K562 (cell line): ENCODE results near the gene DCAF6. TPM values are rescaled to one million over a fixed set of nuclear protein-coding genes. Genes with fewer than 3 reads are reported as not detected.

Experiments used
- ATAC-seq: fragments of 200-7000 bp; cut with Tn5 transposase; 3 replicates; pipeline ENCODE4 v1.9.1; 2020; ENCODE audit warnings: moderate library complexity
- BruUV-seq: library from RNA; stranded (reverse); fragments of 400-500 nt; replicated peaks from 2 replicates; lab custom pipeline; 2021; lab: Mats Ljungman, UMichigan
- CTCF ChIA-PET: fragments of 300-600 bp; formaldehyde crosslinking; extraction: SDS; loops from one replicate; lab custom pipeline; 2021; ENCODE audit warnings: low intra/inter-chr PET ratio; lab: Yijun Ruan, JAX
- POLR2A ChIA-PET: fragments of 300-600, 350-650 bp; sonication (Branson Sonifier 250); formaldehyde crosslinking; extraction: SDS; loops from one replicate; lab custom pipeline; 2021; ENCODE audit warnings: antibody characterized with exemption, inconsistent platforms; lab: Yijun Ruan, JAX
- DNase-seq, 4 experiments: peaks; one replicate each; pipeline versions ENCODE4 v3.0.0 to v3.0.0-alpha.2; 2011 to 2018; ENCODE audit warnings: low spot score in 3 of 4, mixed read lengths in 3 of 4; ENCODE audit errors: extremely low read depth in 1 of 4
- FAIRE-seq: peaks from 2 replicates; lab custom pipeline; 2011; peaks lifted over from hg19 to GRCh38; lab: Jason Lieb, UNC
- H2AFZ ChIP-seq: 2 replicates; pipeline ENCODE4 v1.6.0; 2011; ENCODE audit warnings: low read depth, low read length, control low read depth, inconsistent platforms
- H3K27ac ChIP-seq: fragments of 200-600 bp; 3 replicates; pipeline ENCODE4 v1.8.0; 2011; ENCODE audit warnings: low read depth, mild to moderate bottlenecking, control low read depth, inconsistent platforms, low read length, moderate library complexity, mixed read lengths; ENCODE audit errors: extremely low read depth
- H3K27me3 ChIP-seq, 2 experiments: fragments of 300-600 bp in 1 of 2; 2 replicates in 1 of 2; 3 replicates in 1 of 2; pipeline versions ENCODE4 v1.6.0 to v1.8.0; 2011; ENCODE audit warnings: inconsistent platforms in 2 of 2, low read length in 2 of 2, mild to moderate bottlenecking in 1 of 2, mixed read lengths in 1 of 2, moderate library complexity in 1 of 2; ENCODE audit not compliant: control insufficient read depth in 2 of 2, insufficient read depth in 2 of 2
- H3K36me3 ChIP-seq: fragments of 300-600 bp; 3 replicates; pipeline ENCODE4 v1.8.0; 2011; ENCODE audit warnings: mild to moderate bottlenecking, low read length, inconsistent platforms; ENCODE audit not compliant: control insufficient read depth, insufficient read depth
- H3K4me1 ChIP-seq, 2 experiments: fragments of 200-600 bp in 1 of 2; replicated peaks in 1 of 2; 2 replicates in 1 of 2; 3 replicates in 1 of 2; pipeline versions ENCODE4 v1.5.1 to v1.8.0; 2011; ENCODE audit warnings: inconsistent platforms in 2 of 2, low read length in 2 of 2, mild to moderate bottlenecking in 1 of 2, mixed read lengths in 1 of 2, moderate library complexity in 1 of 2; ENCODE audit not compliant: control insufficient read depth in 2 of 2, insufficient read depth in 2 of 2
- H3K4me2 ChIP-seq: 2 replicates; pipeline ENCODE4 v1.6.1; 2011; ENCODE audit warnings: low read length, control low read depth, inconsistent platforms, mixed read lengths; ENCODE audit not compliant: insufficient read depth
- H3K4me3 ChIP-seq: fragments of 200-600 bp; sonication (generic), shearing (Covaris generic); 2 replicates; pipeline ENCODE4 v1.5.1; 2016; ENCODE audit warnings: control low read depth, inconsistent platforms
- H3K79me2 ChIP-seq: fragments of 200-600 bp; 3 replicates; pipeline ENCODE4 v1.8.0; 2011; ENCODE audit warnings: low read length, inconsistent platforms; ENCODE audit not compliant: control insufficient read depth, insufficient read depth
- H3K9ac ChIP-seq, 2 experiments: 2 replicates each; pipeline versions ENCODE4 v1.6.0 to v1.6.1; 2011; ENCODE audit warnings: low read depth in 2 of 2, low read length in 2 of 2, control low read depth in 1 of 2, inconsistent platforms in 1 of 2, mild to moderate bottlenecking in 1 of 2, mixed read lengths in 1 of 2; ENCODE audit not compliant: insufficient read depth in 1 of 2
- H3K9me1 ChIP-seq: one replicate; pipeline ENCODE4 v1.6.0; 2011; ENCODE audit warnings: inconsistent platforms, mild to moderate bottlenecking, low read length, moderate library complexity; ENCODE audit not compliant: control insufficient read depth, insufficient read depth
- H3K9me3 ChIP-seq: replicated peaks from 2 replicates; pipeline ENCODE4 v1.5.1; 2011; ENCODE audit warnings: low read depth, low read length, inconsistent platforms; ENCODE audit not compliant: control insufficient read depth, insufficient read depth
- H4K20me1 ChIP-seq: replicated peaks from 2 replicates; pipeline ENCODE4 v1.6.1; 2011; ENCODE audit warnings: low read length, inconsistent platforms, mixed read lengths; ENCODE audit not compliant: control insufficient read depth, insufficient read depth
- E2F1 ChIP-seq: sonication (generic); formaldehyde crosslinking; IDR thresholded peaks from 2 replicates; pipeline ENCODE4 v1.8.1; 2023; ENCODE audit warnings: mild to moderate bottlenecking, missing genetic modification reagents, moderate library complexity
- FOSL1 ChIP-seq: fragments of 200-800 bp; sonication (Bioruptor generic); conservative IDR thresholded peaks from 2 replicates; pipeline ENCODE4 v1.6.1; 2016; ENCODE audit warnings: missing genetic modification characterization, missing compliant biosample characterization
- FOXM1 ChIP-seq, 2 experiments: fragments of 450-650 bp in 1 of 2; sonication (generic) in 1 of 2; formaldehyde crosslinking in 1 of 2; IDR thresholded peaks; 2 replicates each; pipeline versions ENCODE4 v1.6.1 to v1.9.0; 2017 to 2022; ENCODE audit warnings: low read depth in 2 of 2, mild to moderate bottlenecking in 2 of 2, missing genetic modification reagents in 1 of 2, moderate library complexity in 1 of 2
- JUN ChIP-seq, 2 experiments: sonication (generic) in 1 of 2; formaldehyde crosslinking in 1 of 2; IDR thresholded peaks; 2 replicates each; pipeline versions ENCODE4 v1.6.1 to v1.8.0; 2012 to 2022; ENCODE audit warnings: borderline replicate concordance in 2 of 2, mild to moderate bottlenecking in 2 of 2, improper control_type of control experiment in 1 of 2, low read depth in 1 of 2, low read length in 1 of 2, missing genetic modification reagents in 1 of 2
- NEUROD1 ChIP-seq: fragments of 150-350 bp; IDR thresholded peaks from 2 replicates; pipeline ENCODE4 v1.6.1; 2014; ENCODE audit warnings: borderline replicate concordance, low read length, low read depth; ENCODE audit not compliant: partially characterized antibody
- RBM17 ChIP-seq: fragments of 200-400 bp; formaldehyde crosslinking; IDR thresholded peaks from 2 replicates; pipeline ENCODE4 v1.6.1; 2017; ENCODE audit warnings: low read depth, mild to moderate bottlenecking, low read length, borderline replicate concordance
- SMARCA4 ChIP-seq: fragments of 450-650 bp; IDR thresholded peaks from 2 replicates; pipeline ENCODE4 v1.6.1; 2016
- SRSF3 ChIP-seq: fragments of 200-400 bp; formaldehyde crosslinking; IDR thresholded peaks from 2 replicates; pipeline ENCODE4 v1.6.1; 2016; ENCODE audit warnings: mild to moderate bottlenecking, low read length, moderate library complexity; ENCODE audit not compliant: insufficient read depth
- TAF1 ChIP-seq: IDR thresholded peaks from 2 replicates; pipeline ENCODE4 v1.6.1; 2011; ENCODE audit warnings: mild to moderate bottlenecking, low read length, moderate library complexity; ENCODE audit not compliant: insufficient read depth, control insufficient read depth, severe bottlenecking; ENCODE audit errors: extremely low read depth
- WGBS: fragments of 100-300 bp; shearing (Covaris generic); methylation state at CpG from one replicate; pipeline ENCODE4 v1.1.6; 2016; ENCODE audit warnings: low coverage, mixed read lengths; ENCODE audit not compliant: insufficient coverage; ENCODE audit errors: missing lambda C conversion rate; 5-methylcytosine and 5-hydroxymethylcytosine counted together
- in situ Hi-C: fragments of 300-500 bp; cut with MboI; formaldehyde crosslinking; loops from 4 replicates; pipeline ENCODE4 v1.15.0; 2018; ENCODE audit warnings: inconsistent platforms, mixed read lengths
- intact Hi-C: fragments of 100-400 bp; cut with micrococcal nuclease; formaldehyde crosslinking; loops from 2 replicates; pipeline ENCODE4 v1.14.2; 2022
- polyA plus RNA-seq, 8 experiments: library from polyadenylated mRNA; depleted of rRNA in 4 of 8; stranded (reverse) in 5 of 8; unstranded in 3 of 8; fragments of >200 nt; fragmentation: Nextera tagmentation in 2 of 8; fragmentation: Illumina TruSeq in 1 of 8; extraction: Ambion mirVana in 2 of 8; extraction: Trizol in 1 of 8; gene quantifications; 2 replicates each; pipeline versions ENCODE4 v1.2.1 to v1.2.3, GENCODE V29; 2011 to 2014; ENCODE audit warnings: inconsistent platforms in 1 of 8, missing spikeins in 1 of 8
- total RNA-seq, 7 experiments: library from RNA; depleted of rRNA in 6 of 7; stranded (reverse); fragments of >200 nt in 6 of 7; fragmentation: Illumina TruSeq in 2 of 7; extraction: Trizol in 2 of 7; gene quantifications; 2 replicates each; pipeline versions ENCODE4 v1.2.1 to v1.2.3, GENCODE V29; 2011 to 2021; ENCODE audit warnings: low replicate concordance in 1 of 7
- TF ChIP-seq, protein P1 (sequence below), 2 experiments: fragments of 150-350 bp in 1 of 2; IDR thresholded peaks; 2 replicates each; pipeline ENCODE4 v1.6.1; 2012 to 2016; ENCODE audit warnings: low read depth in 2 of 2, low read length in 2 of 2, mild to moderate bottlenecking in 1 of 2, moderate library complexity in 1 of 2
- TF ChIP-seq, protein P2 (sequence below): fragments of 200-400 bp; formaldehyde crosslinking; IDR thresholded peaks from 2 replicates; pipeline ENCODE4 v1.6.1; 2017; ENCODE audit warnings: mild to moderate bottlenecking, low read depth, low read length, moderate library complexity
- TF ChIP-seq, protein P3 (sequence below): IDR thresholded peaks from 3 replicates; pipeline ENCODE4 v1.6.1; 2011; ENCODE audit warnings: borderline replicate concordance, mild to moderate bottlenecking; ENCODE audit not compliant: insufficient read length, insufficient read depth

The DCAF6 gene
- total and polyA plus RNA-seq, 9 of the 15 experiments (the other 6 are each of a cell fraction or from before 2014, with no cell fraction given) = 19.1 to 102 (median 46.3) TPM

DNA sequence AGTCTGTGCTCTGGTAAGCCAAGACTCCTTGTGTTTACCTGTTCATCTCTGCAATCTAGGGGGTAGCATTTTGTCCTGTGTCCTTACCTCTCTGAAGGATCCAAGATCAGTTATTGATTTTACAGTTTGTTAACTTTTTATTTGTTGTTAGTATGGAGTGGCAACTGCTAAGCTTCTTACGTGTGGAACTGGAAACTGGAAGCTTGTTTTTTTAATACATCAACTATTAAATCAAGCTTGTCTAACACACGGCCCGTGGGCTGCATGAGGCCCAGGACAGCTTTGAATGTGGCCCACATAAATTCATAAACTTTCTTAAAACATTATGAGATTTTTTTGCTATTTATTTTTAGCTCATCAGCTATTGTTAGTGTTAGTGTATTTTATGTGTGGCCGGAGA, 29.6 kb downstream of the DCAF6 start:
- H3K4me1 ChIP-seq = no peaks in the 10 kb centered on the region
- H3K4me2 ChIP-seq = no peak overlapping the region
- intact Hi-C loops = no loop called here
- H4K20me1 ChIP-seq = no peaks in the 10 kb centered on the region
- 94% methylated on average over 4 of the region's 4 CpGs for WGBS
- ChIA-PET CTCF (no interaction called here), POLR2A (interaction anchor here (0.8 to 1.8 kb wide), 4 partner anchors 10 to 52 kb away, joined by 3 to 6 read pairs (median 4); partner anchors contain the start of gene ADCY10)
- H3K4me3 ChIP-seq = no peak overlapping the region
- no peaks in the 10 kb centered on the region for H3K27me3 ChIP-seq
- H2AFZ ChIP-seq = no peak overlapping the region
- no peak for FAIRE-seq
- BruUV-seq = no TSS peak
- no peak overlapping the region for H3K9ac ChIP-seq
- no peak for DNase-seq
- H3K27ac ChIP-seq = no peak overlapping the region
- no peaks in the 10 kb centered on the region for H3K9me1 ChIP-seq
- H3K36me3 ChIP-seq = peaks cover 53% of the 10 kb centered on the region
- ATAC-seq = 0 out of 3 replicates have a peak, but pooled peaks have one; percentile 11
- H3K9me3 ChIP-seq = no peaks in the 10 kb centered on the region
- H3K79me2 ChIP-seq = peaks cover 71% of the 10 kb centered on the region
- in situ Hi-C loops = no loop called here
- TF ChIP-seq RBM17 (no peak), E2F1 (CRISPR knock-in tag) (no peak), NEUROD1 (no peak), FOXM1 (IDR thresholded peaks at IDR 0.05; ENCODE audit: low read depth) (no peak), FOXM1 (CRISPR knock-in tag; IDR thresholded peaks at IDR 0.05; ENCODE audit: low read depth) (no peak), SRSF3 (no peak), JUN (IDR thresholded peaks at IDR 0.05; ENCODE audit: borderline replicate concordance, low read depth, low read length) (no peak), JUN (CRISPR knock-in tag; IDR thresholded peaks at IDR 0.05; ENCODE audit: borderline replicate concordance) (no peak), SMARCA4 (no peak), FOSL1 (tag) (no peak), TAF1 (no peak)
- TF ChIP-seq, protein P1, sequence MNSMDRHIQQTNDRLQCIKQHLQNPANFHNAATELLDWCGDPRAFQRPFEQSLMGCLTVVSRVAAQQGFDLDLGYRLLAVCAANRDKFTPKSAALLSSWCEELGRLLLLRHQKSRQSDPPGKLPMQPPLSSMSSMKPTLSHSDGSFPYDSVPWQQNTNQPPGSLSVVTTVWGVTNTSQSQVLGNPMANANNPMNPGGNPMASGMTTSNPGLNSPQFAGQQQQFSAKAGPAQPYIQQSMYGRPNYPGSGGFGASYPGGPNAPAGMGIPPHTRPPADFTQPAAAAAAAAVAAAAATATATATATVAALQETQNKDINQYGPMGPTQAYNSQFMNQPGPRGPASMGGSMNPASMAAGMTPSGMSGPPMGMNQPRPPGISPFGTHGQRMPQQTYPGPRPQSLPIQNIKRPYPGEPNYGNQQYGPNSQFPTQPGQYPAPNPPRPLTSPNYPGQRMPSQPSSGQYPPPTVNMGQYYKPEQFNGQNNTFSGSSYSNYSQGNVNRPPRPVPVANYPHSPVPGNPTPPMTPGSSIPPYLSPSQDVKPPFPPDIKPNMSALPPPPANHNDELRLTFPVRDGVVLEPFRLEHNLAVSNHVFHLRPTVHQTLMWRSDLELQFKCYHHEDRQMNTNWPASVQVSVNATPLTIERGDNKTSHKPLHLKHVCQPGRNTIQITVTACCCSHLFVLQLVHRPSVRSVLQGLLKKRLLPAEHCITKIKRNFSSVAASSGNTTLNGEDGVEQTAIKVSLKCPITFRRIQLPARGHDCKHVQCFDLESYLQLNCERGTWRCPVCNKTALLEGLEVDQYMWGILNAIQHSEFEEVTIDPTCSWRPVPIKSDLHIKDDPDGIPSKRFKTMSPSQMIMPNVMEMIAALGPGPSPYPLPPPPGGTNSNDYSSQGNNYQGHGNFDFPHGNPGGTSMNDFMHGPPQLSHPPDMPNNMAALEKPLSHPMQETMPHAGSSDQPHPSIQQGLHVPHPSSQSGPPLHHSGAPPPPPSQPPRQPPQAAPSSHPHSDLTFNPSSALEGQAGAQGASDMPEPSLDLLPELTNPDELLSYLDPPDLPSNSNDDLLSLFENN (IDR thresholded peaks at IDR 0.05; ENCODE audit: low read depth in 2 of 2, low read length in 2 of 2) = no peak
- TF ChIP-seq, protein P2, sequence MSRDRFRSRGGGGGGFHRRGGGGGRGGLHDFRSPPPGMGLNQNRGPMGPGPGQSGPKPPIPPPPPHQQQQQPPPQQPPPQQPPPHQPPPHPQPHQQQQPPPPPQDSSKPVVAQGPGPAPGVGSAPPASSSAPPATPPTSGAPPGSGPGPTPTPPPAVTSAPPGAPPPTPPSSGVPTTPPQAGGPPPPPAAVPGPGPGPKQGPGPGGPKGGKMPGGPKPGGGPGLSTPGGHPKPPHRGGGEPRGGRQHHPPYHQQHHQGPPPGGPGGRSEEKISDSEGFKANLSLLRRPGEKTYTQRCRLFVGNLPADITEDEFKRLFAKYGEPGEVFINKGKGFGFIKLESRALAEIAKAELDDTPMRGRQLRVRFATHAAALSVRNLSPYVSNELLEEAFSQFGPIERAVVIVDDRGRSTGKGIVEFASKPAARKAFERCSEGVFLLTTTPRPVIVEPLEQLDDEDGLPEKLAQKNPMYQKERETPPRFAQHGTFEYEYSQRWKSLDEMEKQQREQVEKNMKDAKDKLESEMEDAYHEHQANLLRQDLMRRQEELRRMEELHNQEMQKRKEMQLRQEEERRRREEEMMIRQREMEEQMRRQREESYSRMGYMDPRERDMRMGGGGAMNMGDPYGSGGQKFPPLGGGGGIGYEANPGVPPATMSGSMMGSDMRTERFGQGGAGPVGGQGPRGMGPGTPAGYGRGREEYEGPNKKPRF = no peak
- TF ChIP-seq, protein P3, sequence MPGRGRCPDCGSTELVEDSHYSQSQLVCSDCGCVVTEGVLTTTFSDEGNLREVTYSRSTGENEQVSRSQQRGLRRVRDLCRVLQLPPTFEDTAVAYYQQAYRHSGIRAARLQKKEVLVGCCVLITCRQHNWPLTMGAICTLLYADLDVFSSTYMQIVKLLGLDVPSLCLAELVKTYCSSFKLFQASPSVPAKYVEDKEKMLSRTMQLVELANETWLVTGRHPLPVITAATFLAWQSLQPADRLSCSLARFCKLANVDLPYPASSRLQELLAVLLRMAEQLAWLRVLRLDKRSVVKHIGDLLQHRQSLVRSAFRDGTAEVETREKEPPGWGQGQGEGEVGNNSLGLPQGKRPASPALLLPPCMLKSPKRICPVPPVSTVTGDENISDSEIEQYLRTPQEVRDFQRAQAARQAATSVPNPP = no peak
